Transverse colon (tissue), 4 donors: Measurements from ENCODE around the gene CCR8.

ENCODE experiments used
- POLR2A ChIP-seq: fragments of 450-650 bp; IDR thresholded peaks from one replicate; pipeline ENCODE4 v1.6.1; 2016; ENCODE audit warnings: antibody characterized with exemption, mild to moderate bottlenecking, moderate library complexity
- POLR2AphosphoS5 ChIP-seq, 3 donors: sonication (generic); formaldehyde crosslinking; IDR thresholded peaks; one replicate each; pipeline ENCODE4 v1.6.1; 2016; ENCODE audit warnings: antibody characterized with exemption in 3 of 3
- TF ChIP-seq, protein P1 (sequence below), 5 experiments: fragments of 200-600 bp in 3 of 5; fragments of 450-650 bp in 2 of 5; sonication (generic) in 3 of 5; IDR thresholded peaks; 1 replicate in 2 of 5; 2 replicates in 3 of 5; pipeline ENCODE4 v1.5.1; 2016 to 2017; ENCODE audit warnings: antibody characterized with exemption in 5 of 5, inconsistent platforms in 3 of 5, mild to moderate bottlenecking in 2 of 5, moderate library complexity in 1 of 5

DNA sequence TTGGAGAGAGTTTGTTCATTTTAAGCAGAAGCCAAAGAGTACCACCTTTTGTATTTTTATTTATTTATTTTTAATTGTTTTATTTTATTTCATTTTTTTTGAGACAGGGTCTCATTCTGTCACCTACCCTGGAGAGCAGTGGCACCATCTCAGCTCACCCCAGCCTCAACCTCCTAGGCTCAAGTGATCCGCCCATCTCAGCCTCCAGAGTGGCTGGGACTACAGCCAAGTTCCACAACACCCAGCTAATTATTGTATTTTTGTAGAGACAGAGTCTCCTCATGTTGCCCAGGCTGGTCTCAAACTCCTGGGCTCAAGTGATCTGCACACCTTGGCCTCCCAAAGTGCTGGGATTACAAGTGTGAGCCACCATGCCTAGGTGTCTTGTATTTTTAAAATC, 9.6 kb downstream of the CCR8 start:
- TF ChIP-seq, protein P1, sequence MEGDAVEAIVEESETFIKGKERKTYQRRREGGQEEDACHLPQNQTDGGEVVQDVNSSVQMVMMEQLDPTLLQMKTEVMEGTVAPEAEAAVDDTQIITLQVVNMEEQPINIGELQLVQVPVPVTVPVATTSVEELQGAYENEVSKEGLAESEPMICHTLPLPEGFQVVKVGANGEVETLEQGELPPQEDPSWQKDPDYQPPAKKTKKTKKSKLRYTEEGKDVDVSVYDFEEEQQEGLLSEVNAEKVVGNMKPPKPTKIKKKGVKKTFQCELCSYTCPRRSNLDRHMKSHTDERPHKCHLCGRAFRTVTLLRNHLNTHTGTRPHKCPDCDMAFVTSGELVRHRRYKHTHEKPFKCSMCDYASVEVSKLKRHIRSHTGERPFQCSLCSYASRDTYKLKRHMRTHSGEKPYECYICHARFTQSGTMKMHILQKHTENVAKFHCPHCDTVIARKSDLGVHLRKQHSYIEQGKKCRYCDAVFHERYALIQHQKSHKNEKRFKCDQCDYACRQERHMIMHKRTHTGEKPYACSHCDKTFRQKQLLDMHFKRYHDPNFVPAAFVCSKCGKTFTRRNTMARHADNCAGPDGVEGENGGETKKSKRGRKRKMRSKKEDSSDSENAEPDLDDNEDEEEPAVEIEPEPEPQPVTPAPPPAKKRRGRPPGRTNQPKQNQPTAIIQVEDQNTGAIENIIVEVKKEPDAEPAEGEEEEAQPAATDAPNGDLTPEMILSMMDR (IDR thresholded peaks at IDR 0.05): no peak
- TF ChIP-seq POLR2AphosphoS5 (IDR thresholded peaks at IDR 0.05): no peak
- no peak for TF ChIP-seq POLR2A
